ENCODE results near the gene NTM.

Gene NTM

GRCh38 chr11:131580476-131580875 lies 210.1 kb downstream of the NTM start:
- FAIRE-seq (no peak), DNase-seq (ENCODE audit: insufficient read length) (no peak)
- TF ChIP-seq POLR2AphosphoS5 (IDR thresholded peaks at IDR 0.05; ENCODE audit: low read depth, low read length) (no peak), POLR2A (IDR thresholded peaks at IDR 0.05; ENCODE audit: low read depth, low read length) (no peak), TAF1 (IDR thresholded peaks at IDR 0.05; ENCODE audit: borderline replicate concordance, low read depth, low read length) (no peak)

- FAIRE-seq (no peak), DNase-seq (ENCODE audit: insufficient read length) (no peak)
- TF ChIP-seq POLR2A (IDR thresholded peaks at IDR 0.05; ENCODE audit: low read depth, low read length) = no peak
- TF ChIP-seq TAF1 (IDR thresholded peaks at IDR 0.05; ENCODE audit: borderline replicate concordance, low read depth, low read length) = no peak
- no peak for TF ChIP-seq POLR2AphosphoS5 (IDR thresholded peaks at IDR 0.05; ENCODE audit: low read depth, low read length)
Observed at GRCh38 chr11:131581046-131581445, 210.6 kb downstream of the NTM start.

GRCh38 chr11:131582021-131582525 lies 211.7 kb downstream of the NTM start:
- TF ChIP-seq TAF1 (IDR thresholded peaks at IDR 0.05; ENCODE audit: borderline replicate concordance, low read depth, low read length) = no peak
- no peak for TF ChIP-seq POLR2AphosphoS5 (IDR thresholded peaks at IDR 0.05; ENCODE audit: low read depth, low read length)
- no peak for TF ChIP-seq POLR2A (IDR thresholded peaks at IDR 0.05; ENCODE audit: low read depth, low read length)
- no peak for FAIRE-seq
- no peak for DNase-seq (ENCODE audit: insufficient read length)

- TF ChIP-seq POLR2AphosphoS5 (IDR thresholded peaks at IDR 0.05; ENCODE audit: low read depth, low read length) (no peak), TAF1 (IDR thresholded peaks at IDR 0.05; ENCODE audit: borderline replicate concordance, low read depth, low read length) (no peak), POLR2A (IDR thresholded peaks at IDR 0.05; ENCODE audit: low read depth, low read length) (no peak)
- FAIRE-seq = no peak
- no peak for DNase-seq (ENCODE audit: insufficient read length)
Observed at GRCh38 chr11:131583421-131583820, 213.0 kb downstream of the NTM start.

- no peak for DNase-seq (ENCODE audit: insufficient read length)
- TF ChIP-seq POLR2AphosphoS5 (IDR thresholded peaks at IDR 0.05; ENCODE audit: low read depth, low read length) (no peak), TAF1 (IDR thresholded peaks at IDR 0.05; ENCODE audit: borderline replicate concordance, low read depth, low read length) (no peak), POLR2A (IDR thresholded peaks at IDR 0.05; ENCODE audit: low read depth, low read length) (no peak)
- FAIRE-seq = no peak
Observed at GRCh38 chr11:131583938-131584337, 213.5 kb downstream of the NTM start.

GRCh38 chr11:131584785-131585592 lies 214.6 kb downstream of the NTM start:
- FAIRE-seq (no peak), DNase-seq (ENCODE audit: insufficient read length) (no peak)
- TF ChIP-seq TAF1 (IDR thresholded peaks at IDR 0.05; ENCODE audit: borderline replicate concordance, low read depth, low read length) (no peak), POLR2A (IDR thresholded peaks at IDR 0.05; ENCODE audit: low read depth, low read length) (no peak)

- FAIRE-seq = no peak
- no peak for DNase-seq (ENCODE audit: insufficient read length)
- TF ChIP-seq TAF1 (IDR thresholded peaks at IDR 0.05; ENCODE audit: borderline replicate concordance, low read depth, low read length) (no peak), POLR2AphosphoS5 (IDR thresholded peaks at IDR 0.05; ENCODE audit: low read depth, low read length) (no peak), POLR2A (IDR thresholded peaks at IDR 0.05; ENCODE audit: low read depth, low read length) (no peak)
Observed at GRCh38 chr11:131588057-131588456, 217.6 kb downstream of the NTM start.

- no peak for FAIRE-seq
- no peak for DNase-seq (ENCODE audit: insufficient read length)
Observed at GRCh38 chr11:131591051-131591461, 220.6 kb downstream of the NTM start.

GRCh38 chr11:131592152-131592551 lies 221.7 kb downstream of the NTM start:
- FAIRE-seq = no peak
- DNase-seq (ENCODE audit: insufficient read length) = no peak
- TF ChIP-seq POLR2AphosphoS5 (IDR thresholded peaks at IDR 0.05; ENCODE audit: low read depth, low read length) = no peak
- no peak for TF ChIP-seq POLR2A (IDR thresholded peaks at IDR 0.05; ENCODE audit: low read depth, low read length)
- no peak for TF ChIP-seq TAF1 (IDR thresholded peaks at IDR 0.05; ENCODE audit: borderline replicate concordance, low read depth, low read length)

More at GRCh38 chr11:131591051-131591461, 220.6 kb downstream of the NTM start:
- no peak for TF ChIP-seq TAF1 (IDR thresholded peaks at IDR 0.05; ENCODE audit: borderline replicate concordance, low read depth, low read length)
- TF ChIP-seq POLR2A (IDR thresholded peaks at IDR 0.05; ENCODE audit: low read depth, low read length) = no peak
- TF ChIP-seq POLR2AphosphoS5 (IDR thresholded peaks at IDR 0.05; ENCODE audit: low read depth, low read length) = no peak

GRCh38 chr11:131592734-131593133 lies 222.3 kb downstream of the NTM start:
- DNase-seq (ENCODE audit: insufficient read length) = no peak
- no peak for FAIRE-seq
- TF ChIP-seq POLR2A (IDR thresholded peaks at IDR 0.05; ENCODE audit: low read depth, low read length) (no peak), POLR2AphosphoS5 (IDR thresholded peaks at IDR 0.05; ENCODE audit: low read depth, low read length) (no peak), TAF1 (IDR thresholded peaks at IDR 0.05; ENCODE audit: borderline replicate concordance, low read depth, low read length) (no peak)

- DNase-seq (ENCODE audit: insufficient read length) = no peak
- TF ChIP-seq POLR2A (IDR thresholded peaks at IDR 0.05; ENCODE audit: low read depth, low read length) (no peak), TAF1 (IDR thresholded peaks at IDR 0.05; ENCODE audit: borderline replicate concordance, low read depth, low read length) (no peak), POLR2AphosphoS5 (IDR thresholded peaks at IDR 0.05; ENCODE audit: low read depth, low read length) (no peak)
- FAIRE-seq = no peak
Observed at GRCh38 chr11:131593301-131593700, 222.9 kb downstream of the NTM start.

- TF ChIP-seq POLR2AphosphoS5 (IDR thresholded peaks at IDR 0.05; ENCODE audit: low read depth, low read length) (no peak), TAF1 (IDR thresholded peaks at IDR 0.05; ENCODE audit: borderline replicate concordance, low read depth, low read length) (no peak), POLR2A (IDR thresholded peaks at IDR 0.05; ENCODE audit: low read depth, low read length) (no peak)
- FAIRE-seq (no peak), DNase-seq (ENCODE audit: insufficient read length) (no peak)
Observed at GRCh38 chr11:131595797-131596196, 225.4 kb downstream of the NTM start.

Measured in GM12892 (cell line).